22Rv1 (cell line): ENCODE results near the gene ATRN.

ENCODE experiments used
- ZFX ChIP-seq: fragments of 450-650 bp; IDR thresholded peaks from 2 replicates; pipeline ENCODE4 v1.6.1; 2017; ENCODE audit warnings: antibody characterized with exemption, borderline replicate concordance
- TF ChIP-seq, protein P1 (sequence below): fragments of 450-650 bp; IDR thresholded peaks from 2 replicates; pipeline ENCODE4 v1.5.1; 2017; ENCODE audit warnings: mild to moderate bottlenecking

DNA sequence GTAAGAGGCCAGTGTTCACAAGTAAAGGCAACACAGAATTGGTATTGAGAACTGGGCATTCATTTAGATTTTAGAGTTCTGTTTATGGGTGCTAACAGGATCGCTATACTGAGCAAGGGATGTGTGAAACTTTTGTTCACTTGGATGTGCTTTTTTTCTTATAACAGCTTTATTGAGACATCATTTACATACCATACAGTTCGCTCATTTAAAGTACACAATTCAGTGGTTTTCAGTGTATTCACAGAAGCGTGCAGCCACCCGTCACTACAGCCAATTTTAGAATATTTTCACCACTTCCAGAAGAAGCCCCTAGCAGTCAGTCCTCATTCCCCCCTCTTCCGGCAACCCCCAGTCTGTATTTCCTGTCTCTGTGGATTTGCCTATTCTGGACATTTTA is 143.6 kb downstream of the ATRN start:
- TF ChIP-seq, protein P1, sequence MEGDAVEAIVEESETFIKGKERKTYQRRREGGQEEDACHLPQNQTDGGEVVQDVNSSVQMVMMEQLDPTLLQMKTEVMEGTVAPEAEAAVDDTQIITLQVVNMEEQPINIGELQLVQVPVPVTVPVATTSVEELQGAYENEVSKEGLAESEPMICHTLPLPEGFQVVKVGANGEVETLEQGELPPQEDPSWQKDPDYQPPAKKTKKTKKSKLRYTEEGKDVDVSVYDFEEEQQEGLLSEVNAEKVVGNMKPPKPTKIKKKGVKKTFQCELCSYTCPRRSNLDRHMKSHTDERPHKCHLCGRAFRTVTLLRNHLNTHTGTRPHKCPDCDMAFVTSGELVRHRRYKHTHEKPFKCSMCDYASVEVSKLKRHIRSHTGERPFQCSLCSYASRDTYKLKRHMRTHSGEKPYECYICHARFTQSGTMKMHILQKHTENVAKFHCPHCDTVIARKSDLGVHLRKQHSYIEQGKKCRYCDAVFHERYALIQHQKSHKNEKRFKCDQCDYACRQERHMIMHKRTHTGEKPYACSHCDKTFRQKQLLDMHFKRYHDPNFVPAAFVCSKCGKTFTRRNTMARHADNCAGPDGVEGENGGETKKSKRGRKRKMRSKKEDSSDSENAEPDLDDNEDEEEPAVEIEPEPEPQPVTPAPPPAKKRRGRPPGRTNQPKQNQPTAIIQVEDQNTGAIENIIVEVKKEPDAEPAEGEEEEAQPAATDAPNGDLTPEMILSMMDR, result no peak
- no peak for TF ChIP-seq ZFX
